Measurements from ENCODE around the gene PCARE.

Gene PCARE

DNA sequence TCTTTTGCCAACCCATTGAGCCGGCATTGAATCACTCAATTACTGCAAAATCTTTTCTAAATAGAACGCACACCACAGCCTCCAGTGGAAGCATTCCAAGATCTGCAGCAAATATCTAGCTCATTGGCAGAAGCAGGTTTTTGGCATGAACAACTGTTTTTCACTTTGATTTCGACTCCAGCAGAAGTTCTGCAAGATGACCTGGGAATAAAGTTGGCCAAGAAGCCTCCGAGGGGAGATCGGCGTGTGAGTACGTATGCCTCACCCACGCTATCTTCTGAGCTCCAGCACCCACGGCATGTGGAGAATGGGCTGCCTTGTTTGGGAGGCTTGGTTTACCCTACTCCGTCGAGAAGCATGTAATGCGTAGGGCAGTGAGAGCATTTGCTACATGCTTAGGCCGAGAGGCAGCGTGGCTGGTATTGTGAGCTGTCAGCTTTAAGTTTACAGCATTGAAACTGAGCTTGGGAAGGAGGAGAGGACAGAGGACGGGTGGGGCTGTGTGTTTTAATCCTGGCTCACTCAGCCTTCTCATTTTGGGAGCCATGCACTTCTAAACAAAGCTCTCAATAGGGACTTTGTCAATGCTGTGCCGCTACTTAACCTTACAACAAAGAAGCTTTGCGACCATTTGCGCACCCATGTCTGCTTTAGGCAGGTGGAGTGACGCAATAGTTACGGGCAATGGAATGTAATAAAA is 10.5 kb downstream of the PCARE start:
- no peak for DNase-seq (ENCODE audit: low read depth in 1 of 2, low spot score in 1 of 2)

DNA sequence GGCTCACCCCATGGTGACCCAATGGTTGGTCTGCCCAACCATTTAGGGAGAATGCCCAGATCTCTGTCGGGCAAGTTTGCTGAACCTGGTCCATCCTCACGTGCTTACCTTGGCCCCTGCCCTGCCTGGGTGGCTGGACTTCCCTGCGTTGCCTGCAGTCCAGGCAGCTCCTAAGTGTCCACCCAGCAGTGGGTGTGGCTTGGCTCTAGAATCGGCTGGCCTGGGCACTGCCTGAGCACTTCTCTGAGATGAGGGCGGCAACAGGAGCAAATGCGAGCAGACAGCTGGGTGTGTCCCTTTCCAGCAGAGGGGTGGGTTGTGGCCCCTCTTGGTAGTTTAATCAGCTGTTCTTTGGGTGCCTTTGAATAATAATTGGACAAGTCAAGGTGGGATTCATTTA is 11.3 kb downstream of the PCARE start:
- DNase-seq (ENCODE audit: low read depth in 1 of 2, low spot score in 1 of 2): no peak

DNA sequence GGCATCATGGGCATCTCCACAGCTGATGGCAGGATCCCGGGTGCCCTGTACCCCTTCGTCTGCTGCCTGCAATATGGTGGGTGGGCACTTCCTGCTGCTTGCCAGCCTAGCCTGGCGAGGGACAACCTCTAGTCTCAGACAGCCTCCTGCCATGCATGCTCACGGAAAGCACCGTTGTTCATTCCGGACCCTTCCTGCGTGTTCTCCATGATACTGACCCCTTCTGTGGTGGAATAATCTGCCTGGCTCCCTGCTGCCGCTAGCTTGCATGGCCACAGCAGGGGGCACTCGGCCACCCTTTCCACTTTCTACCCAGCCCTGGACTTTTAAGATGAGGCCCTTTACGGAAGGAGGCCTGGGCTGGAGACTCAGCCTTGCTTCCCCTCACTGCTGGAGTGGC is 12.0 kb downstream of the PCARE start:
- no peak for DNase-seq (ENCODE audit: low read depth in 1 of 2, low spot score in 1 of 2)

DNA sequence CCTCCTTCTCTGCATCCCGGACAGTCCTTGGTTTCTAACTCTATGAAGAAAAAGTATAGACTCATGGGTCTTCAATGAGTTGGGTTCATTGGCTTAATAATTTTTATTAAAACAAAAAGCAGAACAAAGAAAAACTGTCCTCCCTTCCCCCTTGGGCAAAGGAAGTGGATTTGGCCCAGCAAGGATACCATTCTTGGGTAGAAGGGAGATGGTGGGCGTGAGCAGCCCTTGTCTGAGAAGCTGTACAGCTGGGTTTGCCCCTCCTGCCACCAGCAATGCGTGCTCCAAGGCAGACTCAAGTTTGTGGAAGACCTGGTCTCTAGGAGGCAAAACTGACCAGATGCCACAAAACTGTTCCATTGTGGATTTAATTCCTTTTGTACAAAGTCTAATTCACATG is 12.7 kb downstream of the PCARE start:
- DNase-seq (ENCODE audit: low read depth in 1 of 2, low spot score in 1 of 2): no peak

DNA sequence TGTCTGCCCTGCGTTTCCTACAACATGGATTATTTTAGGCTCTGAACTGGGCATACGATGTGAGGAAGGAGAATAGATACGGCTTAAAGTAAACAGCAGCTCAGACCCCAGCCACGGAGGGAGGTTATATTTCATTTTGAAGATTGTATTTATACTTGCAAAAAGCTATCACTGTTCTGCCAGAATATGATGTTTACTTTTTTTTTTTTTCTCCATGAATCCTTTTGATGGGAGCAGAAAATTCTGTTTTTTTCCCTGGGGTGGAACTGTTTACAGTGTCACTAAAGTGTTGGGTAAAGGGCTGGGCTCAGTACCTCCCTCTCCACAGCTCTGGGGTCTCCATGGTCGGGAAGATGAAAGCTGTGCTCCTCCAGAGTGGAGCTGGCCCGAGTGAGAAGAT is 13.1 kb downstream of the PCARE start:
- DNase-seq (ENCODE audit: low read depth in 1 of 2, low spot score in 1 of 2): no peak

DNA sequence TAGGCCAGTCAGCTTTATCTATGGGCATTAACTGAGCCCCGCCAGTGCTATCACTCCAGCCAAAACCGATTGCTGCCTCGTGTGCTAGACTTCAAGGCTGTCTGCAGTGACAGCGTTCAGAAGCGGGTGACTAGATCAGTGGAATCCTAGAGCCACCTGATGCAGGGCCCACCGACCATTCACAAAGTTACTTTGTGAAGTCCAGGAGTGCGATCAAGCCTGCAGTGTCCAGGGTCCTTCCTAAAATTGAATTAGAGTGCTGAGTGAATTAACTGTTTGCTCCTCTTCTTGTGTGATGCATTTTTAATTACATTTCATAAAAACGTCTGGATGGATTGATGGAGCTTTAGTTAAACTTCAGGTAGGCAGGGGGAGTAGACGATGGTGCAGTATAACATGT is 13.9 kb downstream of the PCARE start:
- no peak for DNase-seq (ENCODE audit: low read depth in 1 of 2, low spot score in 1 of 2)

DNA sequence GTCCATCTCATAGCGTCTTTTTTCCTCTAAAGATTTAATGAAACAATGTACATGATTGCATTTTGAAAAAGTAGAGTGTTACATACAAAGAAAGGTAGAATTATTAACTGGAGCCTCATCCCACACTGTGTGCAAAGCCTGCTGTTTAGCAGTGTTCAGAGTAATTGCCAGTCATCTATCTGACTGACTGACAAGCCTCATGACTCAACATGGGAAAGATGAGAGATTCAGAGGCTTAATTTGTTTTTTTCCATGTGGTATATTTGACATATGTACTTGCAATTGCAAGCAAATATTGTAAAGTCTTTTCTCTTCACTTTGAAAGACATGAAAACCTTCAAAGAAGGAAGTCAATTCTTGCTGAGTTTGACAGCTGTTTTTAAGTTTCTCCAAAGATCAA is 14.7 kb downstream of the PCARE start:
- DNase-seq (ENCODE audit: low read depth in 1 of 2, low spot score in 1 of 2): no peak

DNA sequence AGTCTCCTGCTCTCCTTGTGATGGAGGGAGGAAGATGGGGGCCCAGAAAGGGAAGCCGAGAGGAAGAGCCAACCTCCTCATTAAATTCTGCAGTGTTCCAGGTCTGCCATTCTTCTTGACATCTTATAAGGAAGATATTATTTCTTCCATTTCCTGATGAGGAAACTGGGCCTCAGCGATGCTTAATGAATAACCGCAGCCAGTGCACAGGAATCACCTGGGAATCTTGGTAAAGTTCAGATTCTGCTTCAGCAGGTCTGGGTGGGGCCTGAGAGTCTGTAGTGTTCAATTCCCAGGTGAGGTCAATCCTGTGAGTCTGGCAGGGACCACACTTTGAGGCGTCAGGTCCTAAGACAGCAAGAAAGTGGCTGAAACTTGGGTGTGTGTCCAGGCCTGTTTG is 17.3 kb downstream of the PCARE start:
- DNase-seq (ENCODE audit: low read depth in 1 of 2, low spot score in 1 of 2): no peak

DNA sequence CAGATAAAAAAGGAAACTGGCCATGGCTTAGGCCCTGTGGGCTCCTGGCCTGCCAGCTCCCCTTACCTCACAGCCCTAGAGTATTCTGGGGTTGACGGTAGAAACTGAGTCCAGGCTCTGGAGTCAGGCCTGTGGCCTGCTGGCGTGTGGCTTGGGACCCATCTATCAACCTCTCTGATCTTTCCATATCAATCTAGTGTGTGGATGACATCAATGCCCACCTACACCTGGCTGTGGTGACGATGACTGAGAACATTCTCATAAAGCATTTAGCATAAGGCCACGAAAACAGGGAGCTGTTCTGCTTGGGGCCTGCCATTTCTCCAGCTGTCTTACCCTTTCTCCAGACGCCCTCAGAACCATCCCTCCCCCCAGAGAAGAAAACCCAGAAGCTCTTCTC is 17.9 kb downstream of the PCARE start:
- DNase-seq (ENCODE audit: low read depth in 1 of 2, low spot score in 1 of 2): no peak

DNA sequence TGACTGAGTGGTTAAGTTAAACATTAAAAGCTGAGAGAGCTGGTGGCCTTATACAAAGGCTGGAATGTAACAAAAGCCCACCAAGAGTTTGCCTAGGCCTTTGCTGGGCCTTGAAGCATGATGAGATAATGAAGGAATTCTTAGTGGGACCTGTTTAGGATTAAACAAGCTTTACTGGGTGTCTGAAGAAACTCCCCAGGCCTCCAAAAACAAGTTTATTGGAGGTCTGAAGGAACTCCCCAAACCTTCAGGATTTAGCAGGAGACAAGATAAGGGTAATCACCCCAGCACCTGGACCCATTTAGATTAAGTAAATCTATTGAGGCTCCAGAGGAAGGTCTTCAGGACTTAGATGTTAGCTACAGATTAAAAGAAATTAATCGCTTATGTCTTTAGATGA is 18.7 kb downstream of the PCARE start:
- DNase-seq (ENCODE audit: low read depth in 1 of 2, low spot score in 1 of 2): no peak

DNA sequence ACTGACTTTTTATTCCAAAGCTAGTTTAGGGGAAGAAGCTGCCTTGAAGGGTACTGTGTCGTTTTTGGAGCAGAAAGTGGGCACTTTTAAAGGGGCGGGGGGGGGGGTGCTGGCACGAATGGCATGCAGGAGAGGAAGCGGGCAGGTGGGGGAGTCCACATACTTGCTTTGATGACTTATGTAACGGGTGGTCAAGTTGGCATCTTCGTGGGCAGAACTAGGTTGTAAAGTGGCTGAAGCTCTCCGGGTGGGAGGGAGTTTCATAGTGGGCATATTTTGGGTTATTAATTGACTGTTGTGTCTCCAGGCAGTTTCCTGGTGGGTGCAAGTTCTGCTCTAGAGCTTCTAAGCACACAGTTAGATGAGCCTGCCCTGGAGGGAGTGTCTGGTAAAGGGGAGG is 19.9 kb downstream of the PCARE start:
- no peak for DNase-seq (ENCODE audit: low read depth in 1 of 2, low spot score in 1 of 2)

DNA sequence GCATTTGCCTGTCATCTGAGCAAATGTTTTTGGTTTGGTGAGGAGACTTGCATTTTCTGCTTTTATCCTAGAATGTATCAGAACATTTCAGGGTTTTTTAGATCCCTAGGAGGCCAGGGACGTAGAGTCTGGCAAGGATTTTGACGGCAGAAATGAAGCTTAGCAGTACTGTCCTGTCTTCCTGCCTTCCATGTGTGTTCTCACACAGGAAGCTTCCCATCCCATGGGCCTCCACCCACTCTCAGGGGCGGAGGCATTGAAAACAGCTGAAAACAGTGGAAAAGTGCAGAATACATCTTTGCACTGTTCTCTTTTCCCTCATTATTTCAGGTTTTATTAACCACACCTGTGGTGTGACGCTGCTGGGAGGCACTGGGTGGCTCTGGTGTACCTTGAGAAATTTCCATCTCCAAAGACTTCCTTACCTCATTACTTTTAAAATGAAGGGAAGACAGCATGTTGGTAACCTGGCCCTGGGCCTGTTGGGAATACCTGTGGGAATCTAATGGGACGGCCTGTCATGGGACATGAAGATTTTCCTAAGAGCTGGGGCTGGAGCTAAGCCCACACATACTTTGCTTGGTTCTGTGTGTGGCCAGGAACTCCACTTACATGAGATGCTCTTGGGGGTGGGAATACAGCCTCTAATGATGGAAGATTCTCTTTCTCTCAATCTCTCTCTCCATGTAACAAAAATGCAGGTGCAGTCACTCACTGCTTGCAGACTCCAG is 20.5 kb downstream of the PCARE start:
- DNase-seq (ENCODE audit: low read depth in 1 of 2, low spot score in 1 of 2): no peak

DNA sequence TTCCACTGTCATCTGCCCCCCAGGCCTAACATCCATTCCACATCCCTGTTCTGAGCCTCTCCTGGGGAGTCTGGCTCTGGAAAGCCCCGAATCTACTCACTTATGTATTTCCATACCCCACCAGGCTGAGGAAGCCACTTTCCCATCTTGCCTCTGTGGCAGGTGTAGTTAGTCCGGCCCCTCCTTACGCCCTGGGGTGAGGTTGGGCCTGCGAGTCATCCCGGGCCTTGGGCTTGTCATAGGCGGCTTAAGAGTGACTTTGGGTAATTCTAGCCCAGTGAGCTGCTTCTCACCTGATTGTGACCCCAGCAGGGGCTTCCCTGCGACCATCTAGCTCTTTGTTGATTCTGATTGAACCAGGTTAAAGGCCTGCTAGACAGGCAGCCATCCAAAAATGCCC is 21.1 kb downstream of the PCARE start:
- DNase-seq (ENCODE audit: low read depth in 1 of 2, low spot score in 1 of 2): no peak

DNA sequence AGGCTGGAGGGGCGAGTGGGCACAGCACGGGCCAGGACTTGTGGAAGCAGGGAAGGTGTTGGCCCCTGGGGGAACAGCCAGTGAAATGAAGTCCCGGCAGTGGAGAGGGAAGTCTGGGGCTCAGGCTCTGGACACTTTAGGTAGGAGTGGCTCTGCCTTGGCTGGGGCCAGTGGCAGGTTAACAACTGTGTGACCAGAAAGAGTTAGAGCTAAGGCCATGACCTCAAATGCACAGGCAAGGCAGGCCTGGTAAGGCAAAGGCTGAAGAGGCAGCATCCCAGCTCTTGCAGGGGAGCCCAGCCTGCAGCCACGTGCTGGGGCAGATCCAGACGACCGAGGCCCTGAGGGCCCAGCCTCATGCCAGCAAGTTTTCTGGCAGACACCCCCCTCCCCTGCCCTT is 21.5 kb downstream of the PCARE start:
- no peak for DNase-seq (ENCODE audit: low read depth in 1 of 2, low spot score in 1 of 2)

DNA sequence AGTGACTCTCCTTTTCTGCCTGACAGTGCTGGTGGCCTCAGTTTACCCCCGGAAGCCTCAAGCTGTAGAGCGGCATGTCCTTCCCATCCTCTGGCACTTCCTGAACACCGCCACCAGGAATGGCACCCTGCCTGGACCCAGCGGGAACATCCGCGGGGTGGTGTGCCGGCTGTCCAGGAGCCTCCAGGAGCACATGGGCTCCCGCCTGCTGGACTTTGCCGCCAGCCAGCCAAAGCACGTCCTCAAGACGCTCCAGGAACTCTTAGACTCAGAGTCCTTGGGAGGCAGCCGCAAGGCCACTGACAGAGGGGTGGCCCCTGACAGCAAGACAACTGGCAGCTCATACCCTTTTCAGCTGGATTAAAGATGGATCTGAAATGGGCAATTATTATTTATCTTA is 22.6 kb downstream of the PCARE start:
- no peak for DNase-seq (ENCODE audit: low read depth in 1 of 2, low spot score in 1 of 2)

DNA sequence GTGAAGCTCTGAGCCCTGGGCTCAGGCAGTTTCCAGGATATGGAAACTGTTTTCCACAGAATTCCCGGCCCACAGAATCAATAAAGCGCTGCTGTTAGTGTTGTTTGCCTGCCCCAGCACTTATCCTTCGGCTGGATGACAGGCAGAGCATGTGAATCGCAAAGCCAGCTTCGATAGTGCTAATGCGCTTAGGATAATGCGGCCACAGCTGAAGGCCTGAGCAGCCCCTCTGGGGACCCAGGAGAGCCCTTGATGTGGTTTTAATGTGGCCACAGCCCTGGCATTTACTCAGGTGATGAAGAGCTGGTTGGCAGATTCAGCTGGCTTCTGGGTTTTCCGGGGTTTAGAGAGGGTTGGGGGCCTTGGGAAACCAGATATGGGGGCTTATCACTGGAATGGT is 23.7 kb downstream of the PCARE start:
- DNase-seq (ENCODE audit: low read depth in 1 of 2, low spot score in 1 of 2): no peak

DNA sequence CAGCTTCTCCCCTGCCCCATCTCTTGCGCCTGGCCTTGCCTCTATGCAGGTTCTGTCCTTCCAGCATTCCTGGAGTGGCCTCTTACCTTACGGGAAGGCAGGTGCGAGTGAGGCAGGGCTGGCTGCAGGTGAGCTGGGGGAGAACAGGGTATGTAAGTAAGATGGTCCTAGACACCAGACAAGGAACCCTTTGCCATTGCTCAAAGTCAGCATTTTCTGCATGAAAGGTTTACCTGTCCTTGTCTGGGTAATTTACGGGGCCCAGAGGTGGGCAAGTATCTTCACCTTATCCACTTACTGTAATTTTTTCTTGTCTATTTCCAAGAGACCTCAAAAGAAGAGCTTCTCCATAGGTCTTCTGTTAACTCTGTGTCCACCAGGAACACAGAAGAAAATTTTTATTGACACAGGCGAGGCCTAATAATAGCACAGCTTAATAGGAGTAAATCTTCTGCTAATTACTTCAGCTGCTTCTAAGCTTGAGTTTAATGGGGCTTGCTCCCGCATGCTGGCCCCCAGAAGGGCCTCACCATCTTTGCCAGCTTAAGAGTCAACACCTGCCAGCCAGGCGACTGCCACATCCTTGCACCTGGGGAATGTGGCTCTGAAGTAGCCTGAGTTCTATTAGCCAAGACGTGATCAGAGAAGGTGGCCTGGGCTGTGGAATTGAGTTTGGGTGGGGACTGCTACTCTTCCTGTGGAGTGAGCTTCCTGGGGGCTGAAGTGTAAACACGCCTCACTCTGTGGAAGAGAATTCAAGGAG is 27.1 kb downstream of the PCARE start:
- DNase-seq (ENCODE audit: low read depth in 1 of 2, low spot score in 1 of 2): no peak

DNA sequence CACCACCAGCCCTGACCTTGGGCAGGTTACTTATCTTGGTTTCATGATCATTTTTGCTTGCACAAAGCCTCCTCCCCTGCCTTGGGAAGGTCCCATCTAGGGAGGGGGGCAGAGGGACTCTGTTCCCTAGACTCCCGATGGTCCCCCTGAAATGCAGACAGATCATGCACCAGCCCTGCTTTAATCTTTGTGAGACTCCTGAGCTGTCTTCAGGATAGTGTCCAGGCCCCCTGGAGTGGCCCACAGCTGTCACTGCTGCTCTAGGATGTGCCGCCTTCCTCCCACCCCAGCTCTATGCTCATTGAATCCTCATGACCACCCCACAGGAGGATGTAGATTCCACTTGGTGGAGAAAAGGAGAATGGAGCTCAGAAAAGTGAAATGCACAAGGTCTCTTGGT is 28.0 kb downstream of the PCARE start:
- no peak for DNase-seq (ENCODE audit: low read depth in 1 of 2, low spot score in 1 of 2)

DNA sequence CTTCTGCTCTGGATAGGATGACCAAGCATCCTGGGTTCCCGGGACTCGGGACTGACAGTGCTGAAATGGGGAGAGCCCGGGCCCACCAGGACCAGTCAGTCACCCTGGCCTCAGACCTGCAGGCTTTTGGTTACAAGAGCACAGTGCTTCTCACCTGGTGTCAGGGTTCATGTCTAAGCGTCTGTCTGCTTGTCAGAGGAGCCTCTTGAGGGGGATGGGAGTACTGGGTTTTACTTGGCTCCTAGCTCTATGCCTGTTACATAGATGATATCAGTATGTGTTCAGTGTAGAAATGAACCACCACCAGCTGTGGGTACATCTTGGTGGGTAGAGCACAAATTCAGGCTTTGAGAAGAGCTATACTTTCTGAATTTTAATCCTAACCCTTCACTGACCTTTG is 29.9 kb downstream of the PCARE start:
- DNase-seq (ENCODE audit: low read depth in 1 of 2, low spot score in 1 of 2): no peak

DNA sequence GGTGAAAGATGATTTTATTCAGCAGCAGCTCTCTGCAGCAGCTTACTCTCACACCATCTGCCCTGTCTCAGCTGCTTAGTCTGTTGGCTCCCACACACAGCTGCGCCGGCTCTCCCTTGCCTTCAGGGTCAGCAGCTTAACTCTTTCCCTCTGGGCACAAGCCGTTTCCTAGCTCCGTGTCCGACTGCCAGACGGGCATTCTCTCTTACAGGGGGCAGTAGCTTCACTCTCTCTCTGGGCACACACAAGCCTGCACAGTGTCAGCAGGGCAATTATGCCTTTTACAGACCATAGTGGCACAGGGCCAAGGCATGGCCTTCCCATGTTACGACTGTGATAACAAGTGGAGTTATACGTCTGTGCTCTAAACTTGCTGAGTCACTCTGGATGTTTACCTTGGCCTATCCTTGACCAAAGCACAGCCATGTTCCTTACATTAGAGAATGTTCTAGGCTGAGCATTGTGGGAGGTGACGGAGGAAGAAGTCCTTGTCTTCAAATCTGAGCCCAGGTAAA is 31.7 kb downstream of the PCARE start:
- no peak for DNase-seq (ENCODE audit: low read depth in 1 of 2, low spot score in 1 of 2)

DNA sequence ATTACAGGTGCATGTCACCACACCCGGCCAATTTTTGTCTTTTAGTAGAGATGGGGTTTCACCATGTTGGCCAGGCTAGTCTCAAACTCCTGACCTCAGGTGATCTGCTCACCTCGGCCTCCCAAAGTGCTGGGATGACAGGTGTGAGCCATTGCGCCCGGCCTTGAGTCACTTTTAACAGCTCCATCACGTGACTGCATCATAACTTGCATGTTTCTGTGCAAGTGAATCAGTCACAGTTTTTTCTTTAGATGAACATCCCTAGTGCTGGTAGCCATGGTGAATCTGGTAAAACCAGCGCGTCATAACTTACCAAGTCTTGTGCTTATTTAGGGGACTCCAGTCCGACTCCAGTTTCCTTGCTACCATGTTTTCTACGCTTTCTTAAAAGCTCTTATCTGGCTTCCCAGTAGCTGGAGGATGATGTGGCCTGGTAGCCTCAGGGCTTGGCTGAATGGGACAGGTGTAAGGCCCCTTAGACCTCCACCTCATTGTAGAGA is 33.1 kb downstream of the PCARE start:
- no peak for DNase-seq (ENCODE audit: low read depth in 1 of 2, low spot score in 1 of 2)

DNA sequence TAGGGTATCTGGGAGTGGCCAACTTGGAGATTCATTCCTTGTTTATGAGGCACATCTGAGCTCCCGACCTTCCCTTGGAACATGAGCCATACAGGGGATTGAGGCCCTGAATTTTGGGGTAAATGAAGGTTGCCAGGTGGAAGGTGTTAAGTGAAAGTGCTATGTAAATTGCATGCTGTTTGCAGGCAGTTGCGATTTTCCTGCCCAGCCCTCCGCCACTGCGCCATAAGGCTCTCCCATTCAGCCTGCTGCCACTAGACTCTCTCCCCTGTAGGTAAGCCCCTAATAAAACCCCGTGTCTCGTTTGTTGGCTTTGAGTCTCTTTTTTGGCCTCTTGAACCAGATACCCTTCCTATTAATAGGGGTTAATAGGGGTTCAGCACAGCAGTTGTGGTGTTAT is 33.8 kb downstream of the PCARE start:
- DNase-seq (ENCODE audit: low read depth in 1 of 2, low spot score in 1 of 2): no peak

Data from activated T-helper 1 cell treated with anti-CD3 and anti-CD28 coated beads, Interleukin-2, amount 50 U/mL, for 16 hours (primary cell).